ENCODE data around the gene PTPRM.

The PTPRM gene

DNA sequence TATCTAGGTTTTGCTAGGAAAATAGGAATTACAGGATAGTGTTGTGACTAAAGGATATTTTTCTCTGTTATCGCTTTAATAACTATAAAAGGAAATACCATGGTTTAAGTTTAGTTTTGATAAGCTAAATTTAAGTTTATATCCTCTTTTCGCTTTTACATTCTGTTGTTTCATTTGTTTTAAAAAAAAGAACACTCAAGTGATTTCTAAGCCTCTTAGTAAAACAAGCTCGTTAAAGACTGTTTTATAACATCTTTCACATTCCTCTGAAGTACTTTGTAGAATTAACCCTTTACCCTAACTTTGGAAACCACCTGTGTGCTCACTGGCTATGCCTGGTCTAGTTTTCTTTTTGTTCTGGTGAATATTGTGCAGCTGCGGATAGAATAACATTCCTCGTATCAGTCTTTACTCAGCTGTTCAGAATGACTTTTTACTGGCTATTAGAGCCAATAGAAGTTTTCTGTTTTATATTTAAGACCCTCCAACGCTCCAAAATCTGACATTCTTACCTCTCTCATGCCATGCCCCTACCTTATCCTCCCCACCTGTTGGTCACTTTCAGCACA lies 183.1 kb downstream of the PTPRM start:
- Histone ChIP-seq H3K36me3 (ENCODE audit: insufficient read depth, low read length) (no peaks in the 10 kb centered on the region), H3K79me2 (ENCODE audit: insufficient read depth, low read length) (no peaks in the 10 kb centered on the region), H3K27ac (ENCODE audit: low read length) (no peak overlapping the region), H2AFZ (ENCODE audit: low read depth, low read length) (no peak overlapping the region), H3K9ac (ENCODE audit: low read depth, low read length) (no peak overlapping the region), H4K20me1 (ENCODE audit: insufficient read depth, low read length) (no peaks in the 10 kb centered on the region), H3K4me1 (ENCODE audit: insufficient read depth, low read length) (no peaks in the 10 kb centered on the region), H3K4me2 (ENCODE audit: insufficient read depth, low read length) (no peak overlapping the region), H3K4me3 (ENCODE audit: low read depth in 1 of 2, low read length in 2 of 2) (no peak overlapping the region), H3K27me3 (ENCODE audit: insufficient read depth, low read length, poor library complexity) (no peaks in the 10 kb centered on the region), H3K9me3 (ENCODE audit: insufficient read depth, low read length, severe bottlenecking) (peaks cover 2% of the 10 kb centered on the region)
- DNase-seq: no peak
- no peak for TF ChIP-seq CTCF (IDR thresholded peaks at IDR 0.05; ENCODE audit: borderline replicate concordance, extremely low read depth, low read length, poor library complexity, severe bottlenecking)
- TF ChIP-seq EZH2 (IDR thresholded peaks at IDR 0.05; ENCODE audit: borderline replicate concordance, low read depth, low read length, severe bottlenecking): no peak
- no peak for ATAC-seq (ENCODE audit: insufficient read depth, low read depth)

- no peak for TF ChIP-seq EZH2 (IDR thresholded peaks at IDR 0.05; ENCODE audit: borderline replicate concordance, low read depth, low read length, severe bottlenecking)
- TF ChIP-seq CTCF (IDR thresholded peaks at IDR 0.05; ENCODE audit: borderline replicate concordance, extremely low read depth, low read length, poor library complexity, severe bottlenecking): no peak
- Histone ChIP-seq H3K9me3 (ENCODE audit: insufficient read depth, low read length, severe bottlenecking) (no peaks in the 10 kb centered on the region), H3K4me2 (ENCODE audit: insufficient read depth, low read length) (no peak overlapping the region), H4K20me1 (ENCODE audit: insufficient read depth, low read length) (no peaks in the 10 kb centered on the region), H2AFZ (ENCODE audit: low read depth, low read length) (no peak overlapping the region), H3K79me2 (ENCODE audit: insufficient read depth, low read length) (no peaks in the 10 kb centered on the region), H3K4me1 (ENCODE audit: insufficient read depth, low read length) (no peaks in the 10 kb centered on the region), H3K27ac (ENCODE audit: low read length) (no peak overlapping the region), H3K27me3 (ENCODE audit: insufficient read depth, low read length, poor library complexity) (no peaks in the 10 kb centered on the region), H3K4me3 (ENCODE audit: low read depth in 1 of 2, low read length in 2 of 2) (no peak overlapping the region), H3K36me3 (ENCODE audit: insufficient read depth, low read length) (no peaks in the 10 kb centered on the region), H3K9ac (ENCODE audit: low read depth, low read length) (no peak overlapping the region)
- DNase-seq (no peak), ATAC-seq (ENCODE audit: insufficient read depth, low read depth) (no peak)
Measured at GRCh38 chr18:7750966-7751365, 183.8 kb downstream of the PTPRM start.

GRCh38 chr18:7754258-7754657 lies 187.1 kb downstream of the PTPRM start:
- no peak for TF ChIP-seq CTCF (IDR thresholded peaks at IDR 0.05; ENCODE audit: borderline replicate concordance, extremely low read depth, low read length, poor library complexity, severe bottlenecking)
- TF ChIP-seq EZH2 (IDR thresholded peaks at IDR 0.05; ENCODE audit: borderline replicate concordance, low read depth, low read length, severe bottlenecking): no peak
- H3K9ac ChIP-seq (ENCODE audit: low read depth, low read length): no peak overlapping the region
- H3K27me3 ChIP-seq (ENCODE audit: insufficient read depth, low read length, poor library complexity): no peaks in the 10 kb centered on the region
- DNase-seq (no peak), ATAC-seq (ENCODE audit: insufficient read depth, low read depth) (no peak)
- H3K4me3 ChIP-seq (ENCODE audit: low read depth in 1 of 2, low read length in 2 of 2): no peak overlapping the region
- no peaks in the 10 kb centered on the region for H3K9me3 ChIP-seq (ENCODE audit: insufficient read depth, low read length, severe bottlenecking)
- H2AFZ ChIP-seq (ENCODE audit: low read depth, low read length): no peak overlapping the region
- no peak overlapping the region for H3K4me2 ChIP-seq (ENCODE audit: insufficient read depth, low read length)
- no peaks in the 10 kb centered on the region for H3K36me3 ChIP-seq (ENCODE audit: insufficient read depth, low read length)
- no peak overlapping the region for H3K27ac ChIP-seq (ENCODE audit: low read length)
- H4K20me1 ChIP-seq (ENCODE audit: insufficient read depth, low read length): no peaks in the 10 kb centered on the region
- no peaks in the 10 kb centered on the region for H3K4me1 ChIP-seq (ENCODE audit: insufficient read depth, low read length)
- no peaks in the 10 kb centered on the region for H3K79me2 ChIP-seq (ENCODE audit: insufficient read depth, low read length)

All from DND-41 (cell line).